Smooth muscle cell (in vitro differentiated cells): ENCODE data around the gene STOM. TPM values are rescaled to one million over a fixed set of nuclear protein-coding genes. Genes with fewer than 3 reads are reported as not detected.

ENCODE experiments used
- DNase-seq: peaks from one replicate; lab custom pipeline; 2025; ENCODE audit not compliant: unreplicated experiment; lab: John Stamatoyannopoulos, UW
- H2AFZ ChIP-seq: fragments of 200-600 bp; sonication (generic); 2 replicates; pipeline ENCODE4 v1.6.0; 2016; ENCODE audit warnings: antibody characterized with exemption, low read depth, mild to moderate bottlenecking
- H3F3A ChIP-seq: fragments of 200-600 bp; sonication (generic); 2 replicates; pipeline ENCODE4 v1.6.0; 2017; ENCODE audit warnings: antibody characterized with exemption, low read depth
- H3K27ac ChIP-seq: fragments of 200-600 bp; sonication (generic); 2 replicates; pipeline ENCODE4 v1.5.1; 2016; ENCODE audit warnings: low read depth, mild to moderate bottlenecking
- H3K27me3 ChIP-seq: fragments of 200-600 bp; sonication (generic); 2 replicates; pipeline ENCODE4 v1.6.1; 2016; ENCODE audit warnings: low read depth, mild to moderate bottlenecking
- H3K36me3 ChIP-seq: fragments of 200-600 bp; sonication (generic); 2 replicates; pipeline ENCODE4 v1.5.1; 2016; ENCODE audit warnings: low read depth
- H3K4me1 ChIP-seq: fragments of 200-600 bp; sonication (generic); 2 replicates; pipeline ENCODE4 v1.5.1; 2016; ENCODE audit warnings: low read depth
- H3K4me2 ChIP-seq: fragments of 200-600 bp; sonication (generic); 2 replicates; pipeline ENCODE4 v1.6.0; 2016; ENCODE audit warnings: mild to moderate bottlenecking
- H3K4me3 ChIP-seq: fragments of 200-600 bp; sonication (generic); 2 replicates; pipeline ENCODE4 v1.5.1; 2016; ENCODE audit warnings: mild to moderate bottlenecking
- H3K79me2 ChIP-seq: fragments of 200-600 bp; sonication (generic); 2 replicates; pipeline ENCODE4 v1.6.0; 2016; ENCODE audit warnings: low read depth, mild to moderate bottlenecking
- H3K9ac ChIP-seq: fragments of 200-600 bp; sonication (generic); 2 replicates; pipeline ENCODE4 v1.6.0; 2016; ENCODE audit warnings: low read depth
- H3K9me3 ChIP-seq: fragments of 200-600 bp; sonication (generic); replicated peaks from 2 replicates; pipeline ENCODE4 v1.5.1; 2016; ENCODE audit warnings: low read depth
- H4K20me1 ChIP-seq: fragments of 200-600 bp; sonication (generic); 2 replicates; pipeline ENCODE4 v1.6.0; 2016; ENCODE audit warnings: low read depth
- CTCF ChIP-seq: fragments of 200-600 bp; sonication (generic); IDR thresholded peaks from 2 replicates; pipeline ENCODE4 v1.5.1; 2017; ENCODE audit warnings: borderline replicate concordance, mild to moderate bottlenecking, antibody characterized with exemption; ENCODE audit not compliant: insufficient read depth, poor library complexity, severe bottlenecking
- WGBS: methylation state at CpG from one replicate; pipeline ENCODE4 v1.1.7; 2016; ENCODE audit warnings: low lambda C conversion rate; 5-methylcytosine and 5-hydroxymethylcytosine counted together
- polyA plus RNA-seq: library from polyadenylated mRNA; unstranded; fragments of >200 nt; fragmentation: Nextera tagmentation; extraction: Ambion mirVana; gene quantifications from 2 replicates; pipeline ENCODE4 v1.2.1, GENCODE V29; 2016
- total RNA-seq: library from RNA; depleted of rRNA; stranded (reverse); fragments of >200 nt; gene quantifications from 2 replicates; pipeline ENCODE4 v1.2.3, GENCODE V29; 2014

Gene STOM
- total and polyA plus RNA-seq, 2 experiments from 2014 or later = 105 to 187 TPM

- DNase-seq = no peak
- H3K4me3 ChIP-seq = no peak overlapping the region
- H3K27ac ChIP-seq = no peak overlapping the region
- no peaks in the 10 kb centered on the region for H3K9me3 ChIP-seq
- H3K79me2 ChIP-seq = no peaks in the 10 kb centered on the region
- H3F3A ChIP-seq = no peaks in the 10 kb centered on the region
- WGBS = 74% methylated on average over 2 of the region's 2 CpGs
- H3K27me3 ChIP-seq = peaks cover 9% of the 10 kb centered on the region
- no peak overlapping the region for H3K9ac ChIP-seq
- no peaks in the 10 kb centered on the region for H3K4me1 ChIP-seq
- no peaks in the 10 kb centered on the region for H4K20me1 ChIP-seq
- no peak overlapping the region for H3K4me2 ChIP-seq
- no peak overlapping the region for H2AFZ ChIP-seq
- H3K36me3 ChIP-seq = no peaks in the 10 kb centered on the region
- TF ChIP-seq CTCF = no peak
Measured at GRCh38 chr9:121404906-121405305, 34.9 kb upstream of the STOM start.

GRCh38 chr9:121399883-121400607 lies 30.0 kb upstream of the STOM start:
- Histone ChIP-seq H3K9me3 (no peaks in the 10 kb centered on the region), H3K27ac (peak overlapping the region; percentile 89), H3K4me3 (no peak overlapping the region), H3K36me3 (no peaks in the 10 kb centered on the region), H3F3A (peaks cover 7% of the 10 kb centered on the region), H2AFZ (no peak overlapping the region), H3K79me2 (no peaks in the 10 kb centered on the region), H3K27me3 (no peaks in the 10 kb centered on the region), H4K20me1 (no peaks in the 10 kb centered on the region), H3K4me2 (no peak overlapping the region), H3K9ac (peak overlapping the region; percentile 73), H3K4me1 (peaks cover 5% of the 10 kb centered on the region)
- TF ChIP-seq CTCF = peak; percentile 71
- no peak for DNase-seq
- WGBS = 24% methylated on average over 9 of the region's 9 CpGs

- Histone ChIP-seq H3K79me2 (no peaks in the 10 kb centered on the region), H4K20me1 (no peaks in the 10 kb centered on the region), H3K4me3 (no peak overlapping the region), H3K4me2 (peak overlapping the region; percentile 15), H3K9ac (peak overlapping the region; percentile 73), H3K4me1 (peaks cover 5% of the 10 kb centered on the region), H3K27ac (peak overlapping the region; percentile 89), H3K9me3 (no peaks in the 10 kb centered on the region), H3K36me3 (no peaks in the 10 kb centered on the region), H2AFZ (peak overlapping the region; percentile 11), H3K27me3 (no peaks in the 10 kb centered on the region), H3F3A (peaks cover 7% of the 10 kb centered on the region)
- TF ChIP-seq CTCF = no peak
- 77% methylated on average over 4 of the region's 4 CpGs for WGBS
- no peak for DNase-seq
Measured at GRCh38 chr9:121399126-121399882, 29.3 kb upstream of the STOM start.
